8988T (cell line): Measurements from ENCODE around the gene MDM2.
"Not testable (repeated sequence)": the region's sequence is repeated elsewhere in the genome, so short reads cannot be mapped to it uniquely, and the experiment has no call there.

Experiments used
- DNase-seq: peaks from one replicate; pipeline ENCODE4 v3.0.0; 2011

Gene MDM2

DNA sequence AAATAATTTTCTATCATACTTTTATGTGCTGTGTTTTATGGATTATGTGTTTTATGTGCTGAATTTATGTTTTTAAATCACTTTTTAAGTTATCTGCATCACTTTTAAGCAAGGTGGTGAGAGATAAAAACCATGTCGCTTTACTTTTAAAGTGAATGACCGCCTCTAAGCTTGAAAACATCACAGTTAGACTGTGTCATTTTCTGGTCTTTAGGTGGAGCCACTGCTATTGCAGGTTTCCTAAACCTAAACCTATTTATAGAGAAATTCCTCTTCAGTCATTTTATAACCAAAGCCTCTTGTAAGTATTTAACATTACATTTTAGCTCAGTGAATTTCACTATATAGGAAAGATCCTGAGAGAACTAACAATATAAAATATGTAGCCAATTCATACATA lies 21.0 kb upstream of the MDM2 start:
- DNase-seq: no peak

GRCh38 chr12:68788554-68789143 lies 19.3 kb upstream of the MDM2 start:
- DNase-seq: no peak

- no peak for DNase-seq
Measured at GRCh38 chr12:68789144-68789878, 18.7 kb upstream of the MDM2 start.

GRCh38 chr12:68790081-68790951 lies 17.7 kb upstream of the MDM2 start:
- DNase-seq: no peak

DNA sequence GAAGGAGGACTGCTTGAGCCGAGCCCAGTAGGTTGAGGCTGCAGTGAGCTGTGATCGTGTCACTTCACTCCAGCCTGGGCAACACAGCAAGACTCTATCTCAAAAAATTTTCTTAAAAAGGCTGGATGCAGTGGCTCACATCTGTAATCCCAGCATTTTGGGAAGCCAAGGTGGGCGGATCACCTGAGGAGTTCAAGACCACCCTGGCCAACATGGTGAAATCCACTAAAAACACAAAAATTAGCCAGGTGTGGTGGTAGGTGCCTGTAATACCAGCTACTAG lies 17.1 kb upstream of the MDM2 start:
- DNase-seq: no peak

GRCh38 chr12:68791897-68792481 lies 16.0 kb upstream of the MDM2 start:
- DNase-seq: no peak

DNA sequence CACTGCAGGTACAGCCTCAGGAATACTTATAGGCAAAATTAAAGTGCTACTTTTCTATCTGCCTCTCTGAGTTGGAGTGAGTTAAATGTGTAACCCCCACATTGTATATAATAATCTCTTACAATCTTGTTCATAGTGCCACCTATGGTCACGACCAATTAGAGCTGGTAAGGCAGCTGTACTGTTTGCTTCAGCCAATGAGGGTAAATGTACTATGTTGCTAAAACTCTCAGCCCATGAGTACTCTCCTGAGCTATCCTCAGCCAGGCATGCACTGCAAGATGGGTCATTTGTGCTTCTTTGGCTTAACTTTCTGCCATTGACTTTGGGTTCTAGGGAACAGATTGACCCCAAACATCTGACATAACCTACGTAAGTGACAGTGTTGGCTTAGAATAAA lies 15.0 kb upstream of the MDM2 start:
- no peak for DNase-seq

DNA sequence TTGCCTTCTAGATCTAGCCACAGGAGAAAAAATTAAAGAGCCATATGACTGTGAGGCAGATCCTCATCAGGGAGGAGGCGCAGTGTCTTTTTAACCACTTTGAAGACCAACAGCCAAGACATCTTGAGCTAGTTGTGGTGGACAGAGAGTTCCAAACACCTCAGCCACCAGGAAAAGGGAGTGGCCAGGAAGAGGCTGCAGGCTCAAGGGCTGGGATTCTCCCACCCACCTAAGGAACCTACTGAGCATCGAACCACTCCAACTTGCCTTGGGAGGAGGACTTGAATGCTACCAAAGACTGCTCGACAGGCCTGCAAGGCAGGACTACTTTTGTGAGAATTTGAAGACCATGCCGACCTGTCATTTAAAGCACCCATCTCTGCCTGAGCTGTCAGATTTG lies 14.5 kb upstream of the MDM2 start:
- DNase-seq: no peak

DNA sequence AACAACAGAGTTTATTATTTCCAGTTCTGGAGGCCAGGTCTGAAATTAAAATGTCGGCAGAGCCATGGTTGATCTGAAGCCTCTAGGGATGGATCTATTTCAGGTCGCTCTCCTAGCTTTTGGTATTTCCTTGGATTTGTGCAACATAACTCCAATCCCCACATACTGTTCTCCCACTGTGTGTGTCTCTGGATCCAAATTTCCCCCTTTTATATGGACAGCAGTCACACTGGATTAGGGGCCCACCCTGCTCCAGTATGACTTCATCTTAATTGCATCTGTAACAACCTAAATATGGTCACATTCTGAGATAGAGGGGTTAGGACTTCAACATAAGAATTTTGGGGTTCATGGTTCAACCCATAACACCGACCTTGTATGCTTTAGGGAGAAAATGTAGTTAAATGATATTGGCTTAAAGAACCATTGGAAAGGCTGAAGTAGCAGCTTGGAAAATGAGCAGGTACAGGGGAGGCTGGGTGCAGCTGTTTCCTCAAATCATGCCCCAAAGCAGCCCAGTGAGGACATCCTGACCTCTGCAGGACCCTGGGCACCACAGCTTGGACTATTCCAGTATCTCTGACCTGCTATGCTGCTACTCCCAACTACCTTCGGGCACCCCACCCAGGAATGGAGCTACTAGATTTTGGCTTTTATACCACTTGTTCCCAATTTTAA lies 13.9 kb upstream of the MDM2 start:
- no peak for DNase-seq

DNA sequence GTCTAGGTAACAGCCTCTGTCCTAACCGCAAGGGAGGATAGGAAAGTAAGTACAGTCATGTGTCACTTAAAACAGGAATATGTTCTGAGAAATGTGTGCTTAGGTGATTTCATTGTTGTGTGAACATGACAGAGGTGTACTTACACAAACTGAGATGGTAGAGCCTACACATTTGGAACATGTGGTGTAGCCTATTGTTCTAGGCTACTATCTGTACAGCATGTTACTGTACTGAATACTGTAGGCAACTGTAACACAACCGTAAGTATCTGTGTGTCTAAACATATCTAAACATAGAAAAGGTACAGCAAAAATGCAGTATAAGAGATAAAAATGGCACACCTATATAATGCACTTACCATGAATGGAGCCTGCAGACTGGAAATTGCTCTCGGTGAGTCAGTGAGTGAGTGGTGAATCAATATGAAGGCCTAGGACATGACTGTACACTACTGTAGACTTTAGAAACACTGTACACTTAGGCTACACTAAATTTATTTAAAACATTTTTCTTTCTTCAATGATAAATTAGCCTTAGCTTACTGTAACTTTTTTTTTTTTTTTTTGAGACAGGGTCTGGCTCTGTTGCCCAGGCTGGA lies 13.2 kb upstream of the MDM2 start:
- DNase-seq: no peak

- no peak for DNase-seq
Measured at GRCh38 chr12:68796399-68796798, 11.6 kb upstream of the MDM2 start.

DNA sequence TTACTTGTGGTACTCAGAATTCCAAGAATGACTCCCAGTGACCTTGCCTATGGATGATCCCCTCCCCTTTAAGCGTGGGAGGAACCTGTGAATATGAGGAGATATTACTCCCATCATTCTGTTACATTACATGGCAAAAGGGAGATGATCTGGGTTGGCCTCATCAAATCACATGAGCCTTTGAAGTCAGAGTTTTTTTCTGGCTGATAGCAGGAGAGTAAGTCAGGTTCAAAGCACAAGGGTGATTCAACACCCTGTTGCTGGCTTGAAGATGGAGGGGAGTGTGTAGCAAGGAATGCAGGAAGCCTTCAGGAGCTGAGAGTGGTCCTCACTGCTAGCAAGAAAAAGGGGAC lies 9.1 kb upstream of the MDM2 start:
- DNase-seq: no peak

DNA sequence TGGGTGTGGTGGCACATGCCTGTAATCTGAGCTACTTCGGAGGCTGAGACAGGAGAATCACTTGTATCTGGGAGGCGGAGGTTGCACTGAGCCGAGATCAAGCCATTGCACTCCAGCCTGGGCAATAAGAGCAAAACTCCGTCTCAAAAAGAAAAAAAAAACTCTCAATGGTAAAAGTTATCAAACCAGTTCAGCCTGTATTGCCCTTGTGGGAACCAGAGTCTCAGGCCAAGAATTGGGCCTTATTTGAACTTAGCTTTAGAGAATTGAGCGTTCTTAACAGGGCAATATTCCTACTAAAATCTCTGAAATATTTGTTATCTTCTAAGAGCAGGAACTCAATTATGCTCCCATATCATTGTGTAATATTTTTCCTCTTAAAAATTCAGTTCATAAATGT lies 7.7 kb upstream of the MDM2 start:
- DNase-seq: no peak

DNA sequence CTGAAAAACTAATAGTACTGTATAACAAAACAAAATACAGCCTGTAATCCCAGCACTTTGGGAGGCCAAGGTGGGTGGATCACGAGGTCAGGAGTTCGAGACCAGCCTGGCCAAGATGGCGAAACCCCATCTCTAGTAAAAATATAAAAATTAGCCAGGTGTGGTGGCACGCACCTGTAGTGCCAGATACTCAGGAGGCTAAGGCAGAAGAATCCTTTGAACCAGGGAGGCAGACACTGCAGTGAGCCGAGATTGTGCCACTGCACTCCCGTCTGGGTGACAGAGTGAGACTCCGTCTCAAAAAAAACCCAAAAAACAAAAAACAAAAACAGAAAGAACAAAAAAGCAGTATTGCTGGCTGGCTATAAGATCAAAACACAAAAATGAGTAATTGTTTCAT lies 6.9 kb upstream of the MDM2 start:
- not testable (repeated sequence) for DNase-seq

GRCh38 chr12:68802372-68802745 lies 5.6 kb upstream of the MDM2 start:
- not testable (repeated sequence) for DNase-seq

GRCh38 chr12:68802911-68803651 lies 4.9 kb upstream of the MDM2 start:
- DNase-seq: not testable (repeated sequence)

DNA sequence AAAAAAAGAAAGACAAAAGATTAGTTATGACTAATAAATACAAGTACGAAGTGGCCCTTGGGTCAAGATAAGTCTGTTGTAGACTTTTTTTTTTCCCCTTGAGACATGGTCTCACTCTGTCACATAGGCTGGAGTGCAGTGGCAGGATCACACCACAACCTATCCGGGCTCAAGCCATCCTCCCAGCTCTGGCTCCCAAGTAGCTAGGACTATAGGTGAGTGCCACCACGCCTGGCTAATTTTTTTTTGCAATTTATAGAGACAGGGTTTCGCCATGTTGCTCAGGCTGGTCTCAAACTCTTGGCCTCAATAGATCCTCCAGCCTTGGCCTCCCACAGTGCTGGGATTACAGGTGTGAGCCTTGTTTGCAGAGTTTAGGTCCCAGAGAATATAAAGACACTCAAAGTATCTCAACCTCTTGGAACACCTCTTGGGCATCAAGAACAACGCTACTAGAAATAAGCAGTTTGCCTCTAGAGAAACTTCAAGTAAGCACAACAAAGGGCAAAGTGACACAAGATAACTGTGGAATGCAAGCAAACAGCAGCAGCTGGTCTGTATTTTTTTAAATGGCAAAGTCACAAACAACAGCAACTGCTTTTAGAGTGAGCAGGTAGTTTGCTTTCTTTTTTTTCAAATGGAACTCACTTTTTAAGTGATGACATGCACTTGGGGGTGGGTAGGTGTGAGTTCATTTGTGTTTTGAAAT lies 3.9 kb upstream of the MDM2 start:
- DNase-seq: no peak

GRCh38 chr12:68804657-68805591 lies 3.1 kb upstream of the MDM2 start:
- no peak for DNase-seq

GRCh38 chr12:68805592-68806120 lies 2.3 kb upstream of the MDM2 start:
- DNase-seq: no peak
